Measurements from ENCODE around the gene RCCD1.

RCCD1 gene

GRCh38 chr15:90966262-90966661, 11.6 kb downstream of the RCCD1 start:
- H3K27me3 ChIP-seq (ENCODE audit: insufficient read depth, low read depth, severe bottlenecking), result no peaks in the 10 kb centered on the region
- H3K27ac ChIP-seq, result no peak overlapping the region
- DNase-seq, result no peak
- TF ChIP-seq, protein P1, sequence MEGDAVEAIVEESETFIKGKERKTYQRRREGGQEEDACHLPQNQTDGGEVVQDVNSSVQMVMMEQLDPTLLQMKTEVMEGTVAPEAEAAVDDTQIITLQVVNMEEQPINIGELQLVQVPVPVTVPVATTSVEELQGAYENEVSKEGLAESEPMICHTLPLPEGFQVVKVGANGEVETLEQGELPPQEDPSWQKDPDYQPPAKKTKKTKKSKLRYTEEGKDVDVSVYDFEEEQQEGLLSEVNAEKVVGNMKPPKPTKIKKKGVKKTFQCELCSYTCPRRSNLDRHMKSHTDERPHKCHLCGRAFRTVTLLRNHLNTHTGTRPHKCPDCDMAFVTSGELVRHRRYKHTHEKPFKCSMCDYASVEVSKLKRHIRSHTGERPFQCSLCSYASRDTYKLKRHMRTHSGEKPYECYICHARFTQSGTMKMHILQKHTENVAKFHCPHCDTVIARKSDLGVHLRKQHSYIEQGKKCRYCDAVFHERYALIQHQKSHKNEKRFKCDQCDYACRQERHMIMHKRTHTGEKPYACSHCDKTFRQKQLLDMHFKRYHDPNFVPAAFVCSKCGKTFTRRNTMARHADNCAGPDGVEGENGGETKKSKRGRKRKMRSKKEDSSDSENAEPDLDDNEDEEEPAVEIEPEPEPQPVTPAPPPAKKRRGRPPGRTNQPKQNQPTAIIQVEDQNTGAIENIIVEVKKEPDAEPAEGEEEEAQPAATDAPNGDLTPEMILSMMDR (IDR thresholded peaks at IDR 0.05; ENCODE audit: low read depth, low read length), result no peak
- H3K9me3 ChIP-seq (ENCODE audit: severe bottlenecking), result no peaks in the 10 kb centered on the region
- peaks cover 91% of the 10 kb centered on the region for H3K36me3 ChIP-seq
- H3K4me3 ChIP-seq (ENCODE audit: low read depth, low read length), result no peak overlapping the region

- TF ChIP-seq, protein P1 (IDR thresholded peaks at IDR 0.05; ENCODE audit: low read depth, low read length), result no peak
- Histone ChIP-seq H3K9me3 (ENCODE audit: severe bottlenecking) (no peaks in the 10 kb centered on the region), H3K27me3 (ENCODE audit: insufficient read depth, low read depth, severe bottlenecking) (no peaks in the 10 kb centered on the region), H3K27ac (no peak overlapping the region), H3K4me3 (ENCODE audit: low read depth, low read length) (no peak overlapping the region), H3K36me3 (peaks cover 86% of the 10 kb centered on the region)
- DNase-seq, result no peak
Measured at GRCh38 chr15:90967206-90967605, 12.5 kb downstream of the RCCD1 start.

- TF ChIP-seq, protein P1 (IDR thresholded peaks at IDR 0.05; ENCODE audit: low read depth, low read length), result no peak
- Histone ChIP-seq H3K4me3 (ENCODE audit: low read depth, low read length) (no peak overlapping the region), H3K36me3 (peaks cover 86% of the 10 kb centered on the region), H3K27me3 (ENCODE audit: insufficient read depth, low read depth, severe bottlenecking) (no peaks in the 10 kb centered on the region), H3K27ac (no peak overlapping the region), H3K9me3 (ENCODE audit: severe bottlenecking) (no peaks in the 10 kb centered on the region)
- no peak for DNase-seq
Measured at GRCh38 chr15:90968434-90968833, 13.8 kb downstream of the RCCD1 start.

DNA sequence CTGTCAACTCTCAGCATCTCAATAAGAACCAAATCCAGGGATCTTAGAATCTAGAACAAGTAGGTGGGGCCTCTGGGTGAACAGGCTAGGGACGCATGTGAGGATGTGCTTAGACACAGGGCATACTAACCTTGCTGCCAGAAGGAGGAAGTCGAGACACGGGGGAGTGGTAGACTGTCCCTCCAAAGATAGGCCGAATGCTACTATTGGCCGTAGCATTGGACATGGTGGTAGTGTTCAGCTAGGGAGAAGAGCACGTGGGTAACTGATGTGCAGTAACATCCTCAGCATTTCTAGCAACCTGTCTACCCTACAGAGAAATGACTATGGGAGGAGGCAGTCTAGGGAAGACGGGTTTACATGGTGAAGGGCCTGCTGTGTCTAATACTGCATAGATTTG, 15.6 kb downstream of the RCCD1 start:
- H3K27ac ChIP-seq, result no peak overlapping the region
- TF ChIP-seq, protein P1 (IDR thresholded peaks at IDR 0.05; ENCODE audit: low read depth, low read length), result no peak
- no peak overlapping the region for H3K4me3 ChIP-seq (ENCODE audit: low read depth, low read length)
- no peaks in the 10 kb centered on the region for H3K27me3 ChIP-seq (ENCODE audit: insufficient read depth, low read depth, severe bottlenecking)
- no peak for DNase-seq
- no peaks in the 10 kb centered on the region for H3K9me3 ChIP-seq (ENCODE audit: severe bottlenecking)
- H3K36me3 ChIP-seq, result peaks cover 90% of the 10 kb centered on the region

- DNase-seq, result no peak
- H3K36me3 ChIP-seq, result peaks cover 92% of the 10 kb centered on the region
- no peak overlapping the region for H3K27ac ChIP-seq
- no peak overlapping the region for H3K4me3 ChIP-seq (ENCODE audit: low read depth, low read length)
- TF ChIP-seq, protein P1 (IDR thresholded peaks at IDR 0.05; ENCODE audit: low read depth, low read length), result no peak
- no peaks in the 10 kb centered on the region for H3K9me3 ChIP-seq (ENCODE audit: severe bottlenecking)
- no peaks in the 10 kb centered on the region for H3K27me3 ChIP-seq (ENCODE audit: insufficient read depth, low read depth, severe bottlenecking)
Measured at GRCh38 chr15:90972133-90972532, 17.4 kb downstream of the RCCD1 start.

GRCh38 chr15:90974216-90974615, 19.5 kb downstream of the RCCD1 start:
- Histone ChIP-seq H3K9me3 (ENCODE audit: severe bottlenecking) (no peaks in the 10 kb centered on the region), H3K36me3 (peaks cover 88% of the 10 kb centered on the region), H3K4me3 (ENCODE audit: low read depth, low read length) (no peak overlapping the region), H3K27ac (no peak overlapping the region), H3K27me3 (ENCODE audit: insufficient read depth, low read depth, severe bottlenecking) (no peaks in the 10 kb centered on the region)
- DNase-seq, result no peak
- TF ChIP-seq, protein P1 (IDR thresholded peaks at IDR 0.05; ENCODE audit: low read depth, low read length), result no peak

Data from WERI-Rb-1 (cell line).